Measurements from ENCODE around the gene CLCN2.

Gene CLCN2

DNA sequence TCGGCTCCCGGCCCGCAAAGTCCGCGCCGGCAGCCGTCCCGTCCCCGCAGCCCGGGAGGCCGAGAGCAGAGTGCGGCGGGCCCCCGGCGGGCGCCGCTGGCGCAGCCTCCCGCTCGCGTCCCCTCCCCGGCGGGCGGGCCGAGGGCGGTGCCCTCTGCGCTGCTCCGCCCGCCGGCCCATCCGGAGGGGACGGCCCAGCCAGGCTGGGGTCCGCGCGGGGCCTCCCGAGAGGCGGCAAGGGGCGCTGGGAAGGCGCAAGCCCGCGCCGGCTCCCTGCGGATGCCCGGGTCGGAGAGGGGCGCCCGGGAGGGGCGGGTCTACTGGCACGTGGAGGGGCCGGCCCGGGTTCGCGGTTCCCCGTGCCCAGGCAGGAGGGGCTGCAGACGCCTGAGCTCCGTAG, at the start of gene CLCN2, which contains the start of gene POLR2H:
Gene CLCN2 (minus strand): TSS at position 74 of the 400 bp plus-strand sequence. CDS start 126 bp downstream, outside the sequence.
Gene POLR2H (plus strand): TSS at position 179 of the 400 bp plus-strand sequence. CDS start 1,783 bp downstream, outside the sequence.
- H3K4me1 Mint-ChIP-seq: peaks cover 35% of the 10 kb centered on the region
- H3K27me3 Mint-ChIP-seq: peaks cover 5% of the 10 kb centered on the region
- peaks cover 28% of the 10 kb centered on the region for H3K36me3 Mint-ChIP-seq (ENCODE audit: low read depth)
- DNase-seq: peak; percentile 58
- no peaks in the 10 kb centered on the region for H3K9me3 Mint-ChIP-seq
- H3K4me3 Mint-ChIP-seq: peak within 1 kb of the TSS; percentile 99
- H3K27ac Mint-ChIP-seq: peak within 1 kb of the TSS; percentile 95
- ATAC-seq: peak; percentile 39

DNA sequence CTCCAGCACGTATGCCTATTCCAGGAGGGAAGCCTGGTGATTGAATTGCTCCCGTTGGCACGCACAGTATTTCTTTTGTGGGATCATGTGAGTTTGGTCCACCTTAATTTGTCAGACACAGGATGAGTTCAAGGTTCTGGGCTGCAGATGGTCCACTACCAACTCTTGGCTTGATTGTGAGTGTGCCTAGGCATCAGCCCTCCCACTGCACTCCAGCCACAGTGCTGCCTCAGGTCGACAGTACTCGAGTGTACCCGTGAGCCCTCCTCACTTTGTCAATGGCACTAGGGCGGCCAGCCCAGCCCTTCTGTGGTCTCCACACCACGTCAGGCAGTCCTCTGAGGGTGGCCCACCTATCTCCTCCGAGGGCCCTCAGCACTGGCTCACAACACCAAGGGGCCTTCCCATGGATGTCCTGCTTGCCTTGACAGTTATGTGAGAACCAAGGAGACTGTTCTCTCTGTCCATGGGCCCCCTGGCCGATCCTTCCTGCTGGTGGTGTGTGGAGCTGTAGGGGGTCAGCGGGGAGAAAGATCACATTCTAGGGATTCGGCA, 48.6 kb upstream of the CLCN2 start:
- Mint-ChIP-seq H3K27ac (no peak overlapping the region), H3K9me3 (no peaks in the 10 kb centered on the region), H3K4me3 (no peak overlapping the region), H3K27me3 (no peaks in the 10 kb centered on the region), H3K4me1 (no peaks in the 10 kb centered on the region), H3K36me3 (ENCODE audit: low read depth) (no peaks in the 10 kb centered on the region)
- DNase-seq: no peak
- ATAC-seq: no peak

DNA sequence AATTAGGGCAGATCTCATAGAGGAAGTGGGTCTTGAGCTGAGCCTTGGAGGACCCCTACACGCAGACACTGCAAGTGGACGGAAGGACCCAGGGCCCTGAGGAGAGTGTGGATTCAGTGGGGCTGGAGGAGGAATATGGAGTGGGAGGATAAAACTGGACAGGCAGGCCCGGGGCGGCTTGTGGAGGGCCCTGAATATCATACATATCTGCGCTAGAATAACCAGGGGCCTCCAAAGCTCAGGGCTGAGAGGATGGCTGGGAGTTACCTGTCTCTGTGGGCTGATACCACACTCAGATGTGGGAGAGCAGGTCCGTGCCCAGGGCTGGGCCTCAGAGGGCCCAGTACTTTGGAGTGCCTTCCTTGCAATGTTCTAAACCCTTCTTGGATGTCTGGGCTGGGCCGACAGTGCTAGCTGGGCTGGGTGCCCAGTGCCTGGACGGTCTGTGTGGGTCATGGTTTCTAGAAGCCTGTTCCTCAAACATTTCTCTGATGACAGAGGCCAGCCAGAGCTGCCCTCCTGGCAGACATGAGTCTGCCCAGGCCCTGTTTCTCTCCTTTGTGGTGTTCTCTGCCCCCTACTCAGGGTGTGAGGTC, 48.0 kb upstream of the CLCN2 start:
- DNase-seq (no peak), ATAC-seq (no peak)
- no peaks in the 10 kb centered on the region for H3K9me3 Mint-ChIP-seq
- no peaks in the 10 kb centered on the region for H3K36me3 Mint-ChIP-seq (ENCODE audit: low read depth)
- H3K27ac Mint-ChIP-seq: no peak overlapping the region
- no peak overlapping the region for H3K4me3 Mint-ChIP-seq
- no peaks in the 10 kb centered on the region for H3K27me3 Mint-ChIP-seq
- no peaks in the 10 kb centered on the region for H3K4me1 Mint-ChIP-seq

DNA sequence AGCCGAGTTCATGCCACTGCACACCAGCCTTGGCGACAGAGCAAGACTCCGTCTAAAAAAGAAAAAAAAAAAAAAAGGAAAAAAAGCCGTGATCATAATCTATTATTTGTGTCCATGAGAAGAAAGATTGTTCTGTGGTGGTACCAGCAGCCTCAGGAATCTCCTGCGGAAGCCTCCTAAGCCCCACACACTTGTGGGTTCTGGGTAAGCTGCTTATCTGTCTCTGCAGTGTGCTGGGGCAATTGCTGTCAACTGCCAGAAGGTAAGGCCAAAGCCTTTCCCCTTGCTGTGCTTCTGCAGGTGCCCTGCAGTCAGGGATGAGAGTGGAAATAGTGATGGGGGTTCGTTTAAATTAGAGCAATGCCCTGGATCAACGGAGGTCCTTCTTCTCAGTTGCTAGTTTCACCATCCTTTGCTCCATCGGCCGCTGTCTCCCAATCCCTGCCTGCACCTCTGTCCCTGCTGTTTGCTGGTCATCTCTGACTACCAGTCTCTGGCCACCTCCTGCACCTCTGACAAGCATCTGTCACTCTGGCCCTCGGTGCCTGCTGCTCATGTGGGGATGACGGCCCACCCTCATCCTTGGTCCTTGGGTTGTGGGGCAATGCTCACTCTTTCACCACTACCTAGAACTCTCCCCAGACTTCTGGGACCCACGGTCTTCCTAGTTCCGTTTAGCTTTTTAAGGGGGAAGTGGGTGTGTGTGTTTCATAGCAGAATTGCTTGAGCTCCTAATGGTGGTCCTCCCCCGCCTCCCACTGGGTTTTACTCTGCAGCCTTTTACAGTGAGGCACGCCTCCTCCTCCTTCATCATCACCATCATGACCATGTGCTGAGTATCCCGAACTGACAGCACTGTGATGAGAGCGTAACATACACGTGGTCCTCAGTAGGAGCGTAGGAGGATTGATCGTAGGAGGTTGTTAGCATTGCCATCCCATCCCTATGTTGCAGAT, 43.9 kb upstream of the CLCN2 start:
- Mint-ChIP-seq H3K27me3 (peaks cover 16% of the 10 kb centered on the region), H3K27ac (no peak overlapping the region), H3K36me3 (ENCODE audit: low read depth) (no peaks in the 10 kb centered on the region), H3K9me3 (no peaks in the 10 kb centered on the region), H3K4me1 (no peaks in the 10 kb centered on the region), H3K4me3 (no peak overlapping the region)
- DNase-seq: no peak
- ATAC-seq: no peak

DNA sequence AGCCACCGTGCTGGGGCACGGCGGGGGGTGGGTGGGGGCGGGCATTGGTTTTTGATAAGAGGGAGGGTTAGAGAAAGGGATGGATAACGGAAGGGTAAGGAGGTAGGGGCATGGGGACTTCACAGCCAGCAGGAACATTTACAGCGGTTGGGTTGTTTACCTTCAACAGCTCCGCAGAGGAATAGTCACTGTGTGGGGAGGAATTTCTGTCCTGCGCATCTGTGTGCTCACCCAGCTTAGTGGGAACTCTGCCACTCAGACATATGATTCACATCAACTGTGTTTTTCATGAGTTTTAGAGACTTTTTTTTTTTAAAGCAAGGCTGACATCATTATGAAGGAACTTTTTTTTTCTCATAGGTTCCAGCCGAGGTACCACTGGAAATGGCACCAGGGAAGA, 38.0 kb upstream of the CLCN2 start:
- Mint-ChIP-seq H3K4me1 (no peaks in the 10 kb centered on the region), H3K9me3 (no peaks in the 10 kb centered on the region), H3K27ac (no peak overlapping the region), H3K4me3 (no peak overlapping the region), H3K27me3 (peaks cover 26% of the 10 kb centered on the region), H3K36me3 (ENCODE audit: low read depth) (no peaks in the 10 kb centered on the region)
- no peak for ATAC-seq
- no peak for DNase-seq

DNA sequence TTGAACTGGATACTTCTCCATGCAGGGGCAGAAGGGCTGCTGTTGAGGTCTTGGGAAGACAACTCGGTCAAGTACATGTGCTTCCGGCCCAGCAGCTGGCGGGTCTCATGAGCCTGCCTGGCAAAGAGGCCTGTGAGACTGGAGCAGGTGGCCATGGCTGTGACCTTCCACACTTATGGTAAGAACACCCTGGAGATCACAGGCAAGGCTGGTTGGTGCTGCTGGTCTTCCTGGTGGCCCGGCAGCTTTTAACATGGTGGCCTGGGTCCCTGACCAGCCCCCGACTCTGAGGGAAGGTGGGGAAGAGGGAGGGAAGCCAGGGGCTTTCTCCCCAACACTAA, 33.9 kb upstream of the CLCN2 start:
- no peak for DNase-seq
- Mint-ChIP-seq H3K36me3 (ENCODE audit: low read depth) (no peaks in the 10 kb centered on the region), H3K9me3 (no peaks in the 10 kb centered on the region), H3K4me3 (no peak overlapping the region), H3K4me1 (no peaks in the 10 kb centered on the region), H3K27ac (no peak overlapping the region), H3K27me3 (peaks cover 17% of the 10 kb centered on the region)
- ATAC-seq: no peak

DNA sequence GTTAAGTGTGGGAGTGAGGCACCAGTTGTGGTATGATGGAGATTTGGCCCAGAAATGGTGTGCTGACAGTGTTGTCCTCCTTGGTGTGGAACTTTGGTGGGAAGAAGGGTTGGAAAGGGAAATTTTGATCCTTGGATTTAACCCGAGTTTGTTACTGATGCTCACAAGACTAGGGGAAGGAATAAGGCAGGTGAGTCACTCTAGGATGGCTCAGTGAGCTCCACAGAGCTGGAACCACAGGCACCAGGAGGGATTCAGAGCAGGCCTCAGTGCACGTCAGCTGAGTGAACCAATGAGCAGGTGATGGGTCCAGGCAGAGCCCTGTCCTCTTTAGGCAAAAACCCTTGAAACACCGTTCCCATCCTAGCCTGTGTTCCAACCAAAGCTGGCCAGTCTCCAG, 29.9 kb upstream of the CLCN2 start:
- Mint-ChIP-seq H3K36me3 (ENCODE audit: low read depth) (no peaks in the 10 kb centered on the region), H3K9me3 (no peaks in the 10 kb centered on the region), H3K4me1 (no peaks in the 10 kb centered on the region), H3K27me3 (peaks cover 18% of the 10 kb centered on the region), H3K4me3 (no peak overlapping the region), H3K27ac (no peak overlapping the region)
- ATAC-seq (no peak), DNase-seq (no peak)

DNA sequence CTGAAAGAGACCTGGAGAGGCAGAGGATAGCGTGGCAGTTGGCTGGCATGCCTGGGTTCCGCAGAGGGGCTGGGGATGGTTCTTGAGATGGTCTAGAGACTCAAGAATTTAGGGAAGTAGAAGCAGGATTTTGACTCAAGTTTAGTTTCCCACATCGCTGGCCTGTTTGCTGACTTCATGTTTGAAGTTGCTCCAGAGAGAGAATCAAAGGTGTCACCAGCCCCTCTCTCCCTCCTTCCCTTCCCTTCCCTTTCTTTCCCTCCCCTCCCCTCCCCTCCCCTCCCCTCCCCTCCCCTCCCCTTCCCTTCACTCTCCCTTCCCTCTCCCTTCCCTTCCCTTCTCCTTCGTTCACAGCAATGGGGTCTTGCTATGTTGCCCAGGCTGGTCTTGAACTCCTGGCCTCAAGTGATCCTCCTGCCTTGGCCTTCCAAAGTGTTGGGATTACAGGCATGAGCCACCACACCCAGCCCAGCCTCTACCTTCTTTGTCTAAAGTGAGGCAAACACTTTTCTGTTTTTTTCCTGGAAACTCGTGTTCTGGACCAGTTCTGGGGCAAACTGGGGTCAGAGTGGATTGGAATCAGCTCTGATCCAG, 28.6 kb upstream of the CLCN2 start:
- Mint-ChIP-seq H3K27me3 (peaks cover 23% of the 10 kb centered on the region), H3K4me1 (no peaks in the 10 kb centered on the region), H3K27ac (no peak overlapping the region), H3K9me3 (no peaks in the 10 kb centered on the region), H3K4me3 (no peak overlapping the region), H3K36me3 (ENCODE audit: low read depth) (no peaks in the 10 kb centered on the region)
- ATAC-seq (no peak), DNase-seq (no peak)

DNA sequence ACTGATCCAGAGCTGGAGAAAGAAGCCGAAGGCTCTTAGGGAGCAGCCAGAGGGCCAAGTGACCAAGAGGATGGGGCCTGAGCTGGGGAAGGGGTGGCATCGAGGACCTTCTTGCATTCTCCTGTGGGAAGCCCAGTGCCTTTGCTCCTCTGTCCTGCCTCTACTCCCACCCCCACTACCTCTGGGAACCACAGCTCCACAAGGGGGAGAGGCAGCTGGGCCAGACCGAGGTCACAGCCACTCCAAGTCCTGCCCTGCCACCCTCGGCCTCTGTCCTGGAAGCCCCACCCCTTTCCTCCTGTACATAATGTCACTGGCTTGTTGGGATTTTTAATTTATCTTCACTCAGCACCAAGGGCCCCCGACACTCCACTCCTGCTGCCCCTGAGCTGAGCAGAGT, 28.0 kb upstream of the CLCN2 start:
- DNase-seq (no peak), ATAC-seq (no peak)
- no peak overlapping the region for H3K27ac Mint-ChIP-seq
- no peaks in the 10 kb centered on the region for H3K4me1 Mint-ChIP-seq
- H3K27me3 Mint-ChIP-seq: peaks cover 23% of the 10 kb centered on the region
- no peak overlapping the region for H3K4me3 Mint-ChIP-seq
- no peaks in the 10 kb centered on the region for H3K36me3 Mint-ChIP-seq (ENCODE audit: low read depth)
- no peaks in the 10 kb centered on the region for H3K9me3 Mint-ChIP-seq

DNA sequence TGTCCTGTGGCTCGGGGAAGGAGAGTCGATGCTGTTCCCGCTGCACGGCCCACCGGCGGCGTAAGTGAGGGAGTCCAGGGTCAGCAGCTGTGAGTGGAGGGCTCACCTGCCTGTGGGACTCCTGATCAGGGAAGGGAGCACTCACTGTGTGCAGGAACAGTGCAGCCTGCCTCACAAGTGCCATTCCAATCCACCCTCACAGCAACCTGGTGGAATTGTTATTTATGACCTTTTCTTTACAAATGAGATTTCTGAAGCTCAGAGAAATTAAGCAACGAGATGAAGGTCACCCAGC, 27.5 kb upstream of the CLCN2 start:
- ATAC-seq: no peak
- Mint-ChIP-seq H3K4me1 (no peaks in the 10 kb centered on the region), H3K27ac (no peak overlapping the region), H3K27me3 (peaks cover 23% of the 10 kb centered on the region), H3K36me3 (ENCODE audit: low read depth) (no peaks in the 10 kb centered on the region), H3K4me3 (no peak overlapping the region), H3K9me3 (no peaks in the 10 kb centered on the region)
- no peak for DNase-seq

DNA sequence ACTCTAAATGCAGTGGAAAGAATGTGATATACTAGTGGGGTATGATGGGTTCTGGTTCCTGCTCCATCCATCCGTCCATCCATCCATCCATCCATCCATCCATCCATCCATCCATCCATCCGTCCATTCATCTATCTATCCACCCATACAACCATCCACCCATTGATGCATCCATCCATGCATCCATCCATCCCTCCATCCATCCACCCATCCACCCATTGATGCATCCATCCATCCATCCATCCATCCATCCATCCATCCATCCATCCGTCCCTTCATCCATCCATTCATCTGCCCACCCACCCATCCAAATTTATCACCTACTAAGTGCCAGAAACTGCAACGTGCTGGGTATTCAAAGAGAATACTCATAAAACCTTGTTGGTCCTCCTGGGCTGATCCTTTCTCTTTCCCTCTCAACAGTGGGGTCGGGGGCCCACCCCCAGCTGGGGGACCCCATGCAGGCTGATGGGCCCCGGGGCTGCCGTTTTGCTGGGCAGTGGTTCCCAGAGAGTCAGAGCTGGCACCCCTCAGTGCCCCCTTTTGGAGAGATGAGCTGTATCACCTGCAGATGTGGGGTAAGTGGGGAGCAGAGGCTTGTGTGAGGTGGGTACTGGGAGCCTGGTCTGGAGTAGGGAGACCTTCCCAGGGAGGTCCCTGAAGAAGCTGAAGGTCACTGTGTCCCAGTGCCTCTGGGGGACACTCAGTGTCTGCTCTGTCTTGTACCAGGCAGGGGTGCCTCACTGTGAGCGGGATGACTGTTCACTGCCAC, 26.9 kb upstream of the CLCN2 start:
- Mint-ChIP-seq H3K4me1 (no peaks in the 10 kb centered on the region), H3K4me3 (no peak overlapping the region), H3K9me3 (no peaks in the 10 kb centered on the region), H3K27ac (no peak overlapping the region), H3K36me3 (ENCODE audit: low read depth) (no peaks in the 10 kb centered on the region), H3K27me3 (peaks cover 23% of the 10 kb centered on the region)
- ATAC-seq: no peak
- no peak for DNase-seq

DNA sequence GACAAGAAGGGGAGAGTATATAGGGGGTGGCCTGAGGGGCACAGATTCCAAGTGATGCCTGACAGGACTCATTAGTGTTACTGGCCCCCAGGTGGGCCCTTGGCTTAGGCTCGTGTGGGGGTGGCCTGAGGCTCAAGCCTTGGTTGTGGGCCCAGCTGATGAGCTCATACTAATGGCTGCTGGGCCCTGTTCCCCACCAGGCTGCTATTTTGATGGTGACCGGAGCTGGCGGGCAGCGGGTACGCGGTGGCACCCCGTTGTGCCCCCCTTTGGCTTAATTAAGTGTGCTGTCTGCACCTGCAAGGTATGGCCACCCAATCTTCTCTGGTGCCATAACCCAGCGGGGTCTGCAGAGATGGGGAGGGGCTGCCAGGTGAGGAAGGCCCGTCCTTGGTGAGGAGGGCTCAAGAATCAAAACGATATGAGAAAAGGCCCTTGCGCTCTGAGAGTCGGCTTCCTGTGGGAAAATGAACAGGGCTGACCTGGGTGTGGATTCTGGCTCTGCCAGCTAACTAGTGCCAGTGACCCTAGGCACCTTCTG, 25.8 kb upstream of the CLCN2 start:
- Mint-ChIP-seq H3K4me1 (no peaks in the 10 kb centered on the region), H3K4me3 (no peak overlapping the region), H3K9me3 (no peaks in the 10 kb centered on the region), H3K27ac (no peak overlapping the region), H3K36me3 (ENCODE audit: low read depth) (no peaks in the 10 kb centered on the region), H3K27me3 (peaks cover 31% of the 10 kb centered on the region)
- no peak for DNase-seq
- no peak for ATAC-seq

DNA sequence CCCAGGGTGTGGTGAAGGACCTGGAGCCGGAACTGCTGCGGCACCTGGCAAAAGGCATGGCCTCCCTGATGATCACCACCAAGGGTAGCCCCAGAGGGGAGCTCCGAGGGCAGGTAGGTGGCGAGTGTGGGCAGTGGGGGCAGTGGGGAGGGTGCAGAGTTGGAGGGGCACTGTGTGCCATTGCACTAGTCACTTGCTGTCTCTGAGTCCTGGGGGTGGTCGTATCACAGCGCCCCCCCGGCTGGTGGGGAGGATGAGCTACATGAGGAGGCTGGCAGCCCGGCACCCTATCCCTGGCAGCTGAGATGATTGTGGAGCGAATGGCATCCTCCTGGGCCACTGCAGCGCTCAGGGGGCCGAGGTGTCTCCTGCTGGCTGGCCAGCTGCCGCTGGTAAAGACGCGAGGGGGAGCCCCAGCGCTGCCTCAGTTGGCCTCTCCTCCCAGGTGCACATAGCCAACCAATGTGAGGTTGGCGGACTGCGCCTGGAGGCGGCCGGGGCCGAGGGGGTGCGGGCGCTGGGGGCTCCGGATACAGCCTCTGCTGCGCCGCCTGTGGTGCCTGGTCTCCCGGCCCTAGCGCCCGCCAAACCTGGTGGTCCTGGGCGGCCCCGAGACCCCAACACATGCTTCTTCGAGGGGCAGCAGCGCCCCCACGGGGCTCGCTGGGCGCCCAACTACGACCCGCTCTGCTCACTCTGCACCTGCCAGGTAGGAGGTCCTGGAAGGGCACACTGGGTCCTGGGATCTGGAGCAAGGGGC, 24.8 kb upstream of the CLCN2 start:
- DNase-seq (no peak), ATAC-seq (no peak)
- Mint-ChIP-seq H3K36me3 (ENCODE audit: low read depth) (no peaks in the 10 kb centered on the region), H3K27me3 (peaks cover 36% of the 10 kb centered on the region), H3K4me3 (no peak overlapping the region), H3K9me3 (no peaks in the 10 kb centered on the region), H3K4me1 (no peaks in the 10 kb centered on the region), H3K27ac (no peak overlapping the region)

Data from activated naive CD8-positive, alpha-beta T cell treated with anti-CD3 and anti-CD28 coated beads, Interleukin-2, amount 50 U/mL, for 24 hours (primary cell).